Measurements from ENCODE around the gene ZNG1B. TPM values are rescaled to one million over a fixed set of nuclear protein-coding genes. Genes with fewer than 3 reads are reported as not detected.

ZNG1B gene
- 33.2 and 37.1 TPM in 2 replicates for total RNA-seq

DNA sequence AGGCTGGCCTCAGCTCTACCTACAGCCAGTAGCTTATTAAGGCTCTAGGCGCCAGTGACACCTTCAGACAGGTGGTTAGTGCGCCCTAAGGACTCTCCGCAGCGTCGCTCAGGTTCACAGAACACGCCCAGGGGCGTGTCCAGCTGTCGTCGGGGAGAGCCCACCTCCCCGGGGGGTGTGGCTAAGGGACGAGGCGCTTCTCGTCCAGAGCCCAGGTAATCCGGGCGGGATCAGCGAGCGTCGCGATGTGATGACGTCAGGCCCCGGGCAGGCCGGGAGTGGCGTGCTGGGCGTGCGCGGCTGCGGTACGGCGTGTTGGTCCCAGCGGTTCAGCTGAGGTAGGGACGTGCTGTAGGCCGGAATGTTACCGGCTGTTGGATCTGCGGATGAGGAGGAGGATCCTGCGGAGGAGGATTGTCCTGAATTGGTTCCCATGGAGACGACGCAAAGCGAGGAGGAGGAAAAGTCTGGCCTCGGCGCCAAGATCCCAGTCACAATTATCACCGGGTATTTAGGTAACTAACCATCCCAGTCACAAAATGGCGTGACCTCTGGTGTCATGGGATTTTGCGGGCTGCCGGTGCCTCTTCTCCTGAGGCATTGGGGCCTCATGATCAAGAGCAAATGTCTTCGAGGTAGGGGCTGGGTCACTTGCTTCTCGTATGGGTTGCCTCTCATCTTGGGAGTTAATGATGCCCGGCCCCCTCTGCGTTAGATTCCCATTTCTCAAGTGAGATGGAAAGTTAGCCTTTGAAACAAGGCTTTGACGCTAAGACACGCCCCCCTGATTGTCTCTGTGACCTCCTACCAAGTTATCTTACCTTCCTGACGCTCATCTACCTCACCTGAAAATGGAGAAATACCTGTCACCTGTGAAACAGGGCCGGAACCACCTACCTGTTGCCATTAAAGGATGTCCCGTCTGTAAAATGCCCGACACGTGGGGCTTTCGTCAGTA, at the start of gene ZNG1B:
TSS of gene ZNG1B (plus strand) at position 184 of the 958 bp plus-strand sequence. CDS start at position 362, 178 bp downstream.

DNA sequence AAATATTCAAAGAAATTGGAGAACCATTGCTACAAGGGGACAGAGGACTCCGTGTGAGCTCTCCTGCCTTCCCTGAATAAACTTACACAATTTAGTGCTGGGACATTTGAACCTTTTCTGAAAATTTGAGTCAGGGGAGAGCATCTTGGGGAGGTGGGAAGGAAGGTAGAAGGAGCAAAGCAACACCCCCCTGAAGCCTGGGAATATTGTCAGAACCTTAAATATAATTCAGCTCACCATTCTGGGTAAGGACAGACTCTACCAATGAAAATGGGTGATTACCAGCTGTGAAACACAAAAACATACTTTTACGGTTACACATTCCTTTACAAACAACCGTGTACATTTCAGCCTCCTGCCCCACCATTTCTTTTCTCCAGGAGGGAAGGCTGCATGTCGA, 60.9 kb downstream of the ZNG1B start, which contains the start of gene FOXD4L1:
TSS of gene FOXD4L1 (plus strand) at position 301 of the 400 bp plus-strand sequence. CDS start 592 bp downstream, outside the sequence.

Other genes with a start within 250 kb of the ZNG1B start
- 0.13 and 0.43 TPM in 2 replicates for gene PAX8, start 158.8 kb upstream of the ZNG1B start, total RNA-seq
- 0.13 TPM in 1 of 2 replicates, not detected in the other for gene FOXD4L1, start 61.0 kb downstream of the ZNG1B start, total RNA-seq
- 8.0 and 8.8 TPM in 2 replicates for gene RABL2A, start 189.6 kb downstream of the ZNG1B start, total RNA-seq